Neural progenitor cell (in vitro differentiated cells): ENCODE data around the gene INSYN2A. TPM values are rescaled to one million over a fixed set of nuclear protein-coding genes. Genes with fewer than 3 reads are reported as not detected.
A peak's percentile ranks its signal among the peaks of the same experiment; 100 is the strongest.

ENCODE experiments used
- DNase-seq: peaks from one replicate; pipeline ENCODE4 v3.0.0-alpha.2; 2016; ENCODE audit warnings: low spot score
- H2AFZ ChIP-seq: fragments of 200-600 bp; sonication (generic); replicated peaks from 2 replicates; pipeline ENCODE4 v1.6.1; 2016; ENCODE audit warnings: antibody characterized with exemption
- H3F3A ChIP-seq: fragments of 200-600 bp; sonication (generic); 2 replicates; pipeline ENCODE4 v1.6.1; 2016; ENCODE audit warnings: antibody characterized with exemption, low read depth
- H3K27ac ChIP-seq: fragments of 200-600 bp; sonication (generic); 2 replicates; pipeline ENCODE4 v1.5.1; 2016; ENCODE audit warnings: mild to moderate bottlenecking
- H3K27me3 ChIP-seq: fragments of 200-600 bp; sonication (generic); 2 replicates; pipeline ENCODE4 v1.6.1; 2016; ENCODE audit warnings: mild to moderate bottlenecking, moderate library complexity
- H3K36me3 ChIP-seq: fragments of 200-600 bp; sonication (generic); 2 replicates; pipeline ENCODE4 v1.5.1; 2016
- H3K4me1 ChIP-seq: fragments of 200-600 bp; sonication (generic); 2 replicates; pipeline ENCODE4 v1.6.1; 2016; ENCODE audit warnings: mixed run types
- H3K4me2 ChIP-seq: fragments of 200-600 bp; sonication (generic); 2 replicates; pipeline ENCODE4 v1.6.1; 2016
- H3K4me3 ChIP-seq: fragments of 200-600 bp; sonication (generic); 2 replicates; pipeline ENCODE4 v1.5.1; 2016
- H3K79me2 ChIP-seq: fragments of 200-600 bp; sonication (generic); 2 replicates; pipeline ENCODE4 v1.6.1; 2016; ENCODE audit warnings: low read depth
- H3K9ac ChIP-seq: fragments of 200-600 bp; sonication (generic); 2 replicates; pipeline ENCODE4 v1.6.1; 2016
- H3K9me3 ChIP-seq: fragments of 200-600 bp; sonication (generic); 2 replicates; pipeline ENCODE4 v1.5.1; 2016; ENCODE audit warnings: low read depth
- H4K20me1 ChIP-seq: fragments of 200-600 bp; sonication (generic); 2 replicates; pipeline ENCODE4 v1.6.1; 2016; ENCODE audit warnings: low read depth
- H3K27ac Mint-ChIP-seq: 3 replicates; pipeline ENCODE4 v1.8.0; 2021; ENCODE audit warnings: mixed read lengths
- H3K27me3 Mint-ChIP-seq: 2 replicates; pipeline ENCODE4 v1.8.0; 2022; ENCODE audit warnings: low read depth, mild to moderate bottlenecking, inconsistent platforms, moderate library complexity, mixed read lengths; ENCODE audit not compliant: insufficient read depth
- H3K36me3 Mint-ChIP-seq: 3 replicates; pipeline ENCODE4 v1.8.0; 2021; ENCODE audit warnings: mixed read lengths
- H3K4me1 Mint-ChIP-seq: 3 replicates; pipeline ENCODE4 v1.8.0; 2021; ENCODE audit warnings: mixed read lengths
- H3K4me3 Mint-ChIP-seq: 3 replicates; pipeline ENCODE4 v1.8.0; 2021; ENCODE audit warnings: mild to moderate bottlenecking, moderate library complexity, mixed read lengths
- H3K9me3 Mint-ChIP-seq: 3 replicates; pipeline ENCODE4 v1.8.0; 2020; ENCODE audit warnings: mixed read lengths
- EZH2 ChIP-seq: fragments of 200-600 bp; sonication (generic); IDR thresholded peaks from 2 replicates; pipeline ENCODE4 v1.6.1; 2017; ENCODE audit warnings: antibody characterized with exemption, mild to moderate bottlenecking, moderate library complexity
- EZH2phosphoT487 ChIP-seq: fragments of 200-600 bp; sonication (generic); IDR thresholded peaks from 2 replicates; pipeline ENCODE4 v1.6.1; 2017; ENCODE audit warnings: antibody characterized with exemption
- total RNA-seq: library from RNA; depleted of rRNA; stranded (reverse); fragments of >200 nt; gene quantifications from 2 replicates; pipeline ENCODE4 v1.2.3, GENCODE V29; 2015; ENCODE audit warnings: low replicate concordance
- TF ChIP-seq, protein P1 (sequence below): fragments of 200-600 bp; sonication (generic); IDR thresholded peaks from 2 replicates; pipeline ENCODE4 v1.5.1; 2017; ENCODE audit warnings: antibody characterized with exemption, mild to moderate bottlenecking

The INSYN2A gene
- total RNA-seq, 1 donor from 2014 or later = not detected

DNA sequence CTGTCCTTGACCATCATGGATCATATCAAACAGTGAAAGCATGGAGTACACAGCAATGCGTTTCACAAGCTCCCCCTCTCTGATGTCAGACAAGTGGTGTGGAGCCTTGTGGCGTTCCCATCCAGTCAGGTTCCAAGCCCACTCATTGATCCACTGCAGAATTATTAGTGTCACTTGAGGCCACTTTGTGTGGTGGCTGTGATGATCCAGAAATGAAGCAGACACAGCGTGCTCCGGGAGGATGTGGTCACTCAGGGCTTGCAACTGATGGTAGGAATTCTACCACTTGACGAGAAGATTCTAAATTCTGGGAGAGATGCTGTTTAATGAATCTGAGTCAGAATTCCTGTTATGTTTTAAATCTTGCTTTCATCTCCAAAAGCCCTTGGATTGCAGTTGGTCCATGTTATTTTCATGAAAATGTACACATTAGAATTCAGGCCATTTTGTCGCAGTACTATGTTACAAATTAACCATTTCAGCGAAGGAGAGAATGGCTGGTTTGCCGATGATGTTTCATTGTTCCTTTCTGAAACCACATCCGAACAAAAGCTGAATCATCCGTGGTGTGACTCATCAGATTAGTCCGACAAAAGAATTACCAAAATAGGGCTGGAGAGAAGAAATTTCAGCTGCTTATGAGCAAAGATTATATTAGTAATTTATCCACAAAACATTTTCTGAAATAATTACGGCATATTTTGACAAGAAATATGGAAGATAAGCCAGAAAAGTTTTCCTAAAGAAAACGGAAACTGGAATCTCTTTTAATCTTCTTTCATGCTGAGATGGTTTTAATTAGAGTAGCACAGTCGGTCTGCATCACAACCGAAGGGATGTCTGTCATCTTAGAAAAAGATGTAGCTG lies 48.1 kb downstream of the INSYN2A start:
- peaks cover 6% of the 10 kb centered on the region for H3K36me3 Mint-ChIP-seq
- no peaks in the 10 kb centered on the region for H3K36me3 ChIP-seq
- H3K4me1 Mint-ChIP-seq = peaks cover 39% of the 10 kb centered on the region
- H2AFZ ChIP-seq = no peak overlapping the region
- no peaks in the 10 kb centered on the region for H3K4me1 ChIP-seq
- TF ChIP-seq, protein P1, sequence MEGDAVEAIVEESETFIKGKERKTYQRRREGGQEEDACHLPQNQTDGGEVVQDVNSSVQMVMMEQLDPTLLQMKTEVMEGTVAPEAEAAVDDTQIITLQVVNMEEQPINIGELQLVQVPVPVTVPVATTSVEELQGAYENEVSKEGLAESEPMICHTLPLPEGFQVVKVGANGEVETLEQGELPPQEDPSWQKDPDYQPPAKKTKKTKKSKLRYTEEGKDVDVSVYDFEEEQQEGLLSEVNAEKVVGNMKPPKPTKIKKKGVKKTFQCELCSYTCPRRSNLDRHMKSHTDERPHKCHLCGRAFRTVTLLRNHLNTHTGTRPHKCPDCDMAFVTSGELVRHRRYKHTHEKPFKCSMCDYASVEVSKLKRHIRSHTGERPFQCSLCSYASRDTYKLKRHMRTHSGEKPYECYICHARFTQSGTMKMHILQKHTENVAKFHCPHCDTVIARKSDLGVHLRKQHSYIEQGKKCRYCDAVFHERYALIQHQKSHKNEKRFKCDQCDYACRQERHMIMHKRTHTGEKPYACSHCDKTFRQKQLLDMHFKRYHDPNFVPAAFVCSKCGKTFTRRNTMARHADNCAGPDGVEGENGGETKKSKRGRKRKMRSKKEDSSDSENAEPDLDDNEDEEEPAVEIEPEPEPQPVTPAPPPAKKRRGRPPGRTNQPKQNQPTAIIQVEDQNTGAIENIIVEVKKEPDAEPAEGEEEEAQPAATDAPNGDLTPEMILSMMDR = no peak
- TF ChIP-seq EZH2phosphoT487 (no peak), EZH2 (no peak)
- no peaks in the 10 kb centered on the region for H3F3A ChIP-seq
- H4K20me1 ChIP-seq = peaks cover 9% of the 10 kb centered on the region
- DNase-seq = no peak
- peak overlapping the region; percentile 72 for H3K27ac Mint-ChIP-seq
- no peaks in the 10 kb centered on the region for H3K27me3 ChIP-seq
- no peak overlapping the region for H3K4me2 ChIP-seq
- no peaks in the 10 kb centered on the region for H3K9me3 ChIP-seq
- H3K79me2 ChIP-seq = no peaks in the 10 kb centered on the region
- H3K9me3 Mint-ChIP-seq = peaks cover 8% of the 10 kb centered on the region
- no peak overlapping the region for H3K4me3 ChIP-seq
- no peak overlapping the region for H3K27ac ChIP-seq
- H3K4me3 Mint-ChIP-seq = no peak overlapping the region
- peaks cover 2% of the 10 kb centered on the region for H3K27me3 Mint-ChIP-seq
- no peak overlapping the region for H3K9ac ChIP-seq

DNA sequence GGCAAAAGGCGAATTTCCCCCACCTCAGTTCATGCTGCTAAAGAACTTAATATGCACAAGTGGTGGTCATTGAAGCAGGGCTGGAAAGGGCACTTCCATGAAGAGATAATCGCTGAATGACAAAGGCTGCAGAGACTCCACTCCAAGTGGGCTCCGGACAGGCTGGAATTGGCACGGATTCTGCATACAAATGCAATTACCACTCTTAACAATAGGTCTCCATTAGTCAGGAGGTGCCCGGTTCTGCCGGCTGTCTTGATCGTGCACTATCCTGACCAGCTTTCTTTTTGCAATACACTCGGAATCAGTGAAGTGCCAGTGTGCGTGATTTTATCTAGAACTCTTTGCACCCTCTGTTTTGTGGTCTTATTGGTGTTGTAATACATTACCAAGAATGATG lies 49.7 kb downstream of the INSYN2A start:
- Histone ChIP-seq H3F3A (no peaks in the 10 kb centered on the region), H3K79me2 (no peaks in the 10 kb centered on the region), H3K4me2 (no peak overlapping the region), H4K20me1 (no peaks in the 10 kb centered on the region), H3K27me3 (no peaks in the 10 kb centered on the region), H3K36me3 (no peaks in the 10 kb centered on the region), H3K9me3 (no peaks in the 10 kb centered on the region), H2AFZ (no peak overlapping the region), H3K9ac (no peak overlapping the region), H3K27ac (no peak overlapping the region), H3K4me1 (peaks cover 3% of the 10 kb centered on the region), H3K4me3 (no peak overlapping the region)
- Mint-ChIP-seq H3K4me3 (no peak overlapping the region), H3K27ac (no peak overlapping the region), H3K27me3 (peaks cover 2% of the 10 kb centered on the region), H3K36me3 (peaks cover 6% of the 10 kb centered on the region), H3K4me1 (peaks cover 39% of the 10 kb centered on the region), H3K9me3 (peaks cover 8% of the 10 kb centered on the region)
- TF ChIP-seq EZH2phosphoT487 (no peak), EZH2 (no peak)
- TF ChIP-seq, protein P1 = no peak
- no peak for DNase-seq
